IMR-90 (cell line): ENCODE measurements around the gene KCTD13. TPM values are rescaled to one million over a fixed set of nuclear protein-coding genes. Genes with fewer than 3 reads are reported as not detected.
A peak's percentile ranks its signal among the peaks of the same experiment; 100 is the strongest.

Experiments
- ATAC-seq: fragments of 200-7000 bp; cut with Tn5 transposase; 2 replicates; pipeline ENCODE4 v1.9.1; 2020; ENCODE audit warnings: low read depth, mild to moderate bottlenecking, moderate library complexity
- BruUV-seq: library from RNA; stranded (reverse); fragments of 400-500 nt; replicated peaks from 2 replicates; lab custom pipeline; 2021; lab: Mats Ljungman, UMichigan
- CTCF ChIA-PET: fragments of 300-600 bp; formaldehyde crosslinking; extraction: SDS; loops from one replicate; lab custom pipeline; 2021; ENCODE audit warnings: antibody characterized with exemption; lab: Yijun Ruan, JAX
- POLR2A ChIA-PET: fragments of 300-600 bp; sonication (Branson Sonifier 250); formaldehyde crosslinking; loops from one replicate; lab custom pipeline; 2022; ENCODE audit warnings: antibody characterized with exemption; ENCODE audit not compliant: unreplicated experiment; lab: Charles Lee
- DNase-seq: peaks from one replicate; pipeline ENCODE4 v3.0.0; 2013
- H2AFZ ChIP-seq: replicated peaks from 2 replicates; pipeline ENCODE3; 2013; ENCODE audit warnings: low read length, mild to moderate bottlenecking; ENCODE audit not compliant: poor library complexity
- H2AK5ac ChIP-seq: 2 replicates; pipeline ENCODE4 v1.6.1; 2013; ENCODE audit warnings: low read depth, low read length, inconsistent platforms
- H2AK9ac ChIP-seq: replicated peaks from 2 replicates; pipeline ENCODE3; 2013; ENCODE audit warnings: mild to moderate bottlenecking, low read depth, low read length, moderate library complexity; ENCODE audit not compliant: poor library complexity
- H2BK120ac ChIP-seq: 2 replicates; pipeline ENCODE4 v1.6.1; 2013; ENCODE audit warnings: low read depth, low read length, inconsistent platforms
- H2BK15ac ChIP-seq: 3 replicates; pipeline ENCODE4 v1.6.1; 2013; ENCODE audit warnings: low read depth, low read length, inconsistent platforms
- H2BK20ac ChIP-seq: 2 replicates; pipeline ENCODE4 v1.6.1; 2013; ENCODE audit warnings: low read depth, mild to moderate bottlenecking, inconsistent platforms, low read length, moderate library complexity
- H2BK5ac ChIP-seq: 2 replicates; pipeline ENCODE4 v1.6.1; 2013; ENCODE audit warnings: mild to moderate bottlenecking, low read depth, low read length, inconsistent platforms; ENCODE audit not compliant: poor library complexity, severe bottlenecking
- H3K14ac ChIP-seq: replicated peaks from 2 replicates; pipeline ENCODE4 v1.6.1; 2013; ENCODE audit warnings: low read depth, low read length, inconsistent platforms
- H3K18ac ChIP-seq: 2 replicates; pipeline ENCODE4 v1.6.1; 2013; ENCODE audit warnings: low read depth, low read length, control low read depth
- H3K23ac ChIP-seq: 2 replicates; pipeline ENCODE4 v1.6.1; 2013; ENCODE audit warnings: low read depth, low read length, inconsistent platforms
- H3K27ac ChIP-seq: 2 replicates; pipeline ENCODE4 v1.5.1; 2013; ENCODE audit warnings: mild to moderate bottlenecking, control low read depth, low read length; ENCODE audit not compliant: insufficient read depth
- H3K27me3 ChIP-seq: 2 replicates; pipeline ENCODE4 v1.6.1; 2013; ENCODE audit warnings: low read length; ENCODE audit not compliant: control insufficient read depth, insufficient read depth
- H3K36me3 ChIP-seq: 2 replicates; pipeline ENCODE4 v1.6.1; 2013; ENCODE audit warnings: low read length, mixed read lengths; ENCODE audit not compliant: control insufficient read depth, insufficient read depth
- H3K4ac ChIP-seq: 2 replicates; pipeline ENCODE4 v1.6.1; 2013; ENCODE audit warnings: low read depth, low read length, inconsistent platforms
- H3K4me1 ChIP-seq: 2 replicates; pipeline ENCODE4 v1.6.1; 2013; ENCODE audit warnings: low read length, mixed read lengths; ENCODE audit not compliant: control insufficient read depth, insufficient read depth
- H3K4me2 ChIP-seq: 2 replicates; pipeline ENCODE4 v1.6.1; 2013; ENCODE audit warnings: low read depth, mild to moderate bottlenecking, control low read depth, low read length, moderate library complexity
- H3K4me3 ChIP-seq: 2 replicates; pipeline ENCODE4 v1.5.1; 2013; ENCODE audit warnings: low read depth, mild to moderate bottlenecking, control low read depth, low read length, moderate library complexity; ENCODE audit not compliant: insufficient read depth
- H3K56ac ChIP-seq: 2 replicates; pipeline ENCODE4 v1.6.1; 2013; ENCODE audit warnings: low read length, inconsistent platforms; ENCODE audit not compliant: insufficient read depth; ENCODE audit errors: extremely low read depth
- H3K79me1 ChIP-seq, 2 experiments: 2 replicates each; pipeline ENCODE4 v1.6.1; 2013; ENCODE audit warnings: low read length in 2 of 2, inconsistent platforms in 1 of 2, low read depth in 1 of 2
- H3K9ac ChIP-seq: 2 replicates; pipeline ENCODE4 v1.6.1; 2013; ENCODE audit warnings: low read depth, low read length, control low read depth
- H3K9me1 ChIP-seq: 2 replicates; pipeline ENCODE4 v1.6.1; 2013; ENCODE audit warnings: low read length, inconsistent platforms; ENCODE audit not compliant: insufficient read depth
- H3K9me3 ChIP-seq: 2 replicates; pipeline ENCODE4 v1.6.1; 2013; ENCODE audit warnings: low read length; ENCODE audit not compliant: control insufficient read depth, insufficient read depth
- H4K20me1 ChIP-seq: 2 replicates; pipeline ENCODE4 v1.6.1; 2013; ENCODE audit warnings: low read length, inconsistent platforms; ENCODE audit not compliant: insufficient read depth
- H4K5ac ChIP-seq: 2 replicates; pipeline ENCODE4 v1.6.1; 2013; ENCODE audit warnings: mild to moderate bottlenecking, low read depth, low read length, control low read depth
- H4K8ac ChIP-seq, 2 experiments: 2 replicates each; pipeline ENCODE4 v1.6.1; 2013; ENCODE audit warnings: low read depth in 2 of 2, low read length in 2 of 2, control low read depth in 1 of 2, inconsistent platforms in 1 of 2
- H4K91ac ChIP-seq: 2 replicates; pipeline ENCODE4 v1.6.1; 2013; ENCODE audit warnings: low read depth, low read length, inconsistent platforms; ENCODE audit not compliant: insufficient read depth
- BHLHE40 ChIP-seq: fragments of 150-350 bp; IDR thresholded peaks from 2 replicates; pipeline ENCODE4 v1.6.1; 2016; ENCODE audit warnings: mild to moderate bottlenecking, low read depth, low read length
- CEBPB ChIP-seq: IDR thresholded peaks from 2 replicates; pipeline ENCODE4 v1.6.1; 2012; ENCODE audit warnings: low read depth, low read length, improper control_type of control experiment
- CHD1 ChIP-seq: IDR thresholded peaks from 2 replicates; pipeline ENCODE4 v1.6.1; 2012; ENCODE audit warnings: low read depth, low read length, improper control_type of control experiment
- CTCF ChIP-seq: conservative IDR thresholded peaks from 2 replicates; pipeline ENCODE4 v1.5.1; 2012; ENCODE audit warnings: mild to moderate bottlenecking, low read depth, low read length, improper control_type of control experiment
- ELK1 ChIP-seq: fragments of 150-350 bp; IDR thresholded peaks from 2 replicates; pipeline ENCODE4 v1.6.1; 2016; ENCODE audit warnings: low read depth, mild to moderate bottlenecking, low read length, moderate library complexity, borderline replicate concordance
- FOS ChIP-seq: fragments of 150-350 bp; IDR thresholded peaks from 2 replicates; pipeline ENCODE4 v1.6.1; 2016; ENCODE audit warnings: low read depth, low read length
- MAFK ChIP-seq: IDR thresholded peaks from 2 replicates; pipeline ENCODE4 v1.6.1; 2012; ENCODE audit warnings: low read depth, low read length, improper control_type of control experiment
- MAZ ChIP-seq: IDR thresholded peaks from 2 replicates; pipeline ENCODE4 v1.6.1; 2012; ENCODE audit warnings: low read depth, mild to moderate bottlenecking, low read length, improper control_type of control experiment, moderate library complexity, borderline replicate concordance
- MXI1 ChIP-seq: IDR thresholded peaks from 2 replicates; pipeline ENCODE4 v1.6.1; 2012; ENCODE audit warnings: low read depth, mild to moderate bottlenecking, low read length, moderate library complexity, borderline replicate concordance
- NFE2L2 ChIP-seq: fragments of 150-350 bp; IDR thresholded peaks from 2 replicates; pipeline ENCODE4 v1.6.1; 2016; ENCODE audit warnings: low read depth, mild to moderate bottlenecking, low read length
- POLR2A ChIP-seq: IDR thresholded peaks from 2 replicates; pipeline ENCODE4 v1.6.1; 2012; ENCODE audit warnings: mild to moderate bottlenecking, low read depth, low read length
- RAD21 ChIP-seq: IDR thresholded peaks from 2 replicates; pipeline ENCODE4 v1.6.1; 2012; ENCODE audit warnings: low read length, improper control_type of control experiment
- RCOR1 ChIP-seq: IDR thresholded peaks from 2 replicates; pipeline ENCODE4 v1.6.1; 2012; ENCODE audit warnings: mild to moderate bottlenecking, low read length, improper control_type of control experiment; ENCODE audit not compliant: insufficient replicate concordance
- RFX5 ChIP-seq: IDR thresholded peaks from 2 replicates; pipeline ENCODE4 v1.8.0; 2012; ENCODE audit warnings: low read depth, mild to moderate bottlenecking, low read length, moderate library complexity
- SMC3 ChIP-seq: fragments of 150-350 bp; IDR thresholded peaks from 2 replicates; pipeline ENCODE4 v1.6.1; 2016; ENCODE audit warnings: low read depth, mild to moderate bottlenecking, antibody characterized with exemption, low read length, moderate library complexity
- WGBS, 2 experiments: methylation state at CpG; one replicate each; pipeline versions ENCODE4 v1.1.5 to v1.1.7; 2013; ENCODE audit warnings: missing lambda C conversion rate in 2 of 2; ENCODE audit not compliant: insufficient read length in 1 of 2; ENCODE audit errors: extremely low coverage in 2 of 2; 5-methylcytosine and 5-hydroxymethylcytosine counted together
- dilution Hi-C: fragments of 300-500 bp; cut with HindIII; formaldehyde crosslinking; loops from one replicate; pipeline ENCODE4 v1.14.3; 2018; ENCODE audit warnings: low sequenced_read_pairs; ENCODE audit not compliant: unreplicated experiment
- in situ Hi-C: fragments of 300-500 bp; cut with MboI; formaldehyde crosslinking; loops from 3 replicates; pipeline ENCODE4 v1.14.3; 2019; ENCODE audit warnings: low sequenced_read_pairs, inconsistent platforms, mixed read lengths
- intact Hi-C: fragments of 100-400 bp; cut with micrococcal nuclease; formaldehyde crosslinking; loops from 2 replicates; pipeline ENCODE4 v1.10.0; 2022
- polyA plus RNA-seq, 3 experiments: library from polyadenylated mRNA; depleted of rRNA; stranded (reverse); fragments of >200 nt; gene quantifications; 2 replicates each; pipeline ENCODE4 v1.2.3, GENCODE V29; 2012; ENCODE audit warnings: low replicate concordance in 1 of 3
- total RNA-seq: library from RNA; depleted of rRNA; stranded (reverse); fragments of >200 nt; gene quantifications from 2 replicates; pipeline ENCODE4 v1.2.3, GENCODE V29; 2012
- TF ChIP-seq, protein P1 (sequence below): fragments of 150-350 bp; IDR thresholded peaks from 2 replicates; pipeline ENCODE4 v1.6.1; 2017; ENCODE audit warnings: mild to moderate bottlenecking, antibody characterized with exemption, low read length, low read depth

The KCTD13 gene
- total and polyA plus RNA-seq, 2 of the 4 experiments (the other 2 are of a cell fraction) = 4.1 to 20.7 TPM

DNA sequence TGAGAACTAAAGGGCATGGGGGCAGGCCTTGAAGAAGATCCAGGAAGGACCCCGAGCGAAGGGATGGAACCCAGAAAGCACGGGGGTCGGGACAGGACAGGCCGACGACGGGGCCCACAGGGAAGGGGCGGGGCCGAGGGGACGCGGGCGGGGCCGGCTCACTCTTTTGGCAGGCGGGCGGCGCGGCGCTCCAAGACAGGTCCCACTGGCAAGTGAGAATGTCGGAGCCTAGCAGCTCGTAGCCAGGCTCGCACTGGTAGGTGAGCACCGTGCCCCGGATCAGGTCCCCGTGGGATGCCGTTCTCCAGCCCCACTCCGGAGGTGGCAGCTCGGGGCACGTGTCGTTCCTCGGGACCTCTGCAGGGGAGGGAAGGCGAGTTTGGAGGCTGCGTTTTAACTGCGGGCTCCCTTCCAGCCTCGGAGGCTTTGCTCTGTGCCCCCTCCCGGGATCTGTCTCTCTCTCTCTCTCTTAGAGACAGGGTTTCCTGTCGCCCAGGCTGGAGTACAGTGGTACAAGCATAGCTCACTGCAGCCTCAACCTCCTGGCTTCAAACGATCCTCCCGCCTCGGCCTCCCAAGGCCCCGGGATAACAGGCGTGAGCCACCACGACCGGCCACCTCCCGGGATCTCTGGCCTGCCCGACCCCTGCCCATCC, 49.3 kb downstream of the KCTD13 start:
- ATAC-seq (peak; percentile 67), DNase-seq (no peak)
- no peak overlapping the region for H3K14ac ChIP-seq
- ChIA-PET CTCF (no interaction called here), POLR2A (no interaction called here)
- H3K4me3 ChIP-seq = no peak overlapping the region
- H3K9me1 ChIP-seq = no peaks in the 10 kb centered on the region
- no peaks in the 10 kb centered on the region for H3K4me1 ChIP-seq
- H3K79me1 ChIP-seq = no peaks in the 10 kb centered on the region
- no TSS peak for BruUV-seq
- H3K23ac ChIP-seq = no peak overlapping the region
- no peak overlapping the region for H4K8ac ChIP-seq
- H3K36me3 ChIP-seq = no peaks in the 10 kb centered on the region; the same call in 1 of the 2 replicates
- H3K4ac ChIP-seq = no peak overlapping the region
- no peak overlapping the region for H2BK15ac ChIP-seq
- H3K4me2 ChIP-seq = peak overlapping the region; percentile 70
- TF ChIP-seq SMC3 (no peak), RAD21 (no peak), CTCF (no peak), RFX5 (no peak), MAFK (no peak), NFE2L2 (no peak), CEBPB (no peak), FOS (no peak), RCOR1 (no peak), ELK1 (no peak), BHLHE40 (no peak), CHD1 (no peak), MXI1 (no peak), POLR2A (no peak), MAZ (no peak)
- TF ChIP-seq, protein P1, sequence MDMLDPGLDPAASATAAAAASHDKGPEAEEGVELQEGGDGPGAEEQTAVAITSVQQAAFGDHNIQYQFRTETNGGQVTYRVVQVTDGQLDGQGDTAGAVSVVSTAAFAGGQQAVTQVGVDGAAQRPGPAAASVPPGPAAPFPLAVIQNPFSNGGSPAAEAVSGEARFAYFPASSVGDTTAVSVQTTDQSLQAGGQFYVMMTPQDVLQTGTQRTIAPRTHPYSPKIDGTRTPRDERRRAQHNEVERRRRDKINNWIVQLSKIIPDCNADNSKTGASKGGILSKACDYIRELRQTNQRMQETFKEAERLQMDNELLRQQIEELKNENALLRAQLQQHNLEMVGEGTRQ = no peak
- H3K18ac ChIP-seq = no peak overlapping the region
- no peak overlapping the region for H4K91ac ChIP-seq
- WGBS, 2 experiments = 10% methylated on average over 20 of the region's 45 CpGs; no CpG with 5 or more reads in 1 of the 2 experiments
- no peak overlapping the region for H3K56ac ChIP-seq
- no peak overlapping the region for H2BK5ac ChIP-seq
- intact Hi-C loops = no loop called here
- no peak overlapping the region for H3K9ac ChIP-seq
- in situ Hi-C loops = no loop called here
- H3K27me3 ChIP-seq = peaks cover 18% of the 10 kb centered on the region
- peaks cover 3% of the 10 kb centered on the region; the same call in 1 of the 2 replicates for H4K20me1 ChIP-seq
- dilution Hi-C loops = no loop called here
- H4K5ac ChIP-seq = no peak overlapping the region
- H2AK5ac ChIP-seq = no peak overlapping the region
- H2BK120ac ChIP-seq = no peak overlapping the region
- H2AK9ac ChIP-seq = peak overlapping the region; percentile 42
- H2BK20ac ChIP-seq = no peak overlapping the region
- H2AFZ ChIP-seq = peak overlapping the region; percentile 86
- no peaks in the 10 kb centered on the region for H3K9me3 ChIP-seq
- H3K27ac ChIP-seq = no peak overlapping the region
